Ovary (tissue), 10 donors: Measurements from ENCODE around the gene UPK1B. TPM values are rescaled to one million over a fixed set of nuclear protein-coding genes. Genes with fewer than 3 reads are reported as not detected.
"Not testable (repeated sequence)": the region's sequence is repeated elsewhere in the genome, so short reads cannot be mapped to it uniquely, and the experiment has no call there.

ENCODE experiments used
- DNase-seq, 5 donors: peaks; one replicate each; pipeline ENCODE4 v3.0.0-alpha.2; 2019 to 2020
- H3K27ac ChIP-seq, 2 donors: fragments of 200-600 bp; one replicate each; pipeline versions ENCODE4 v1.5.1 to v1.8.0; 2019 to 2022
- H3K27me3 ChIP-seq: fragments of 200-600 bp; one replicate; pipeline ENCODE4 v1.8.0; 2022
- H3K36me3 ChIP-seq: fragments of 200-600 bp; sonication (generic); one replicate; pipeline ENCODE4 v1.5.1; 2019
- H3K4me1 ChIP-seq: one replicate; pipeline ENCODE4 v1.8.1; 2013; ENCODE audit warnings: mild to moderate bottlenecking, moderate library complexity; ENCODE audit not compliant: insufficient read depth
- H3K4me3 ChIP-seq: fragments of 200-600 bp; sonication (generic); one replicate; pipeline ENCODE4 v1.5.1; 2017
- H3K9me3 ChIP-seq, 2 donors: fragments of 200-600 bp in 1 of 2; sonication (generic) in 1 of 2; one replicate each; pipeline versions ENCODE4 v1.5.1 to v1.8.1; 2013 to 2019; ENCODE audit warnings: mild to moderate bottlenecking in 1 of 2, moderate library complexity in 1 of 2
- EP300 ChIP-seq: sonication (generic); formaldehyde crosslinking; IDR thresholded peaks from one replicate; pipeline ENCODE4 v1.6.1; 2017; ENCODE audit warnings: antibody characterized with exemption
- POLR2A ChIP-seq: fragments of 450-650 bp; IDR thresholded peaks from one replicate; pipeline ENCODE4 v1.6.1; 2017; ENCODE audit warnings: antibody characterized with exemption, mild to moderate bottlenecking, moderate library complexity
- WGBS, 3 donors: extraction: QIAGEN DNeasy Blood & Tissue Kit in 1 of 3; methylation state at CpG; one replicate each; pipeline versions ENCODE4 v1.1.5 to v1.1.7; 2013 to 2017; 5-methylcytosine and 5-hydroxymethylcytosine counted together
- intact Hi-C, 4 donors: fragments of 100-400 bp; cut with DNase I; formaldehyde crosslinking; loops; one replicate each; pipeline versions ENCODE4 v1.11.0 to v1.15.1; 2022 to 2023
- long read RNA-seq, 3 donors: library from polyadenylated mRNA in 2 of 3; unstranded in 2 of 3; transcript quantifications; one replicate each; pipeline ENCODE4 v2.0.0 and lab custom pipeline, GENCODE V29; 2021 to 2026
- polyA plus RNA-seq, 2 donors: library from polyadenylated mRNA; stranded (reverse); fragments of 200-250 nt in 1 of 2; fragments of 350-450 nt in 1 of 2; fragmentation: Illumina TruSeq in 1 of 2; extraction: RNeasy Lipid Tissue Mini Kit (QIAGEN cat#74804) in 1 of 2; gene quantifications; one replicate each; pipeline ENCODE4 v1.2.3, GENCODE V29; 2013 to 2014
- total RNA-seq, 7 donors: library from RNA; depleted of rRNA in 2 of 7; stranded (reverse); fragments of >200 nt in 2 of 7; fragmentation: NEBNext Ultra II Directional in 3 of 7; extraction: Animal tissue kit (Norgen Biotek cat#: 25700) in 3 of 7; gene quantifications; one replicate each; pipeline versions ENCODE4 v1.1.0 to v1.2.4, GENCODE V29; 2016 to 2023
- TF ChIP-seq, protein P1 (sequence below), 3 donors: fragments of 450-650 bp in 2 of 3; fragments of 200-600 bp in 1 of 3; IDR thresholded peaks; one replicate each; pipeline versions ENCODE4 v1.5.1 to v1.8.0; 2016 to 2022; ENCODE audit warnings: antibody characterized with exemption in 3 of 3, mild to moderate bottlenecking in 1 of 3
- donor health status: DM: no; HTN: no; CAD: no; lungs with moderate emphysema.
- donor health status: DM: no; HTN: no; CAD: no.
- donor health status: Bipolar disorder and iron deficiency.
- donor health status: DM: yes; HTN: yes; CAD: no.
- donor health status: DM: no; HTN: no; CAD: no.
- donor health status: DM: yes; HTN: yes; CAD: no.

UPK1B gene
- total RNA-seq: under 1 TPM in 3 of 7 donors, not detected in 4; 0.54 to 0.80 (median 0.69) TPM
- 1 to 10 TPM in 1 of 2 donors, under 1 TPM in 1; 0.05 to 1.4 TPM for polyA plus RNA-seq
- long read RNA-seq, donor 1, partial matches to known transcripts: 0 of 1 reads
- long read RNA-seq, donor 1, other reads (novel, unspliced or antisense): 1 of 1 reads
- long read RNA-seq, donor 2, partial matches to known transcripts: 0 of 1 reads
- long read RNA-seq, donor 2, other reads (novel, unspliced or antisense): 0 of 1 reads
- long read RNA-seq, donor 3: 0 reads

DNA sequence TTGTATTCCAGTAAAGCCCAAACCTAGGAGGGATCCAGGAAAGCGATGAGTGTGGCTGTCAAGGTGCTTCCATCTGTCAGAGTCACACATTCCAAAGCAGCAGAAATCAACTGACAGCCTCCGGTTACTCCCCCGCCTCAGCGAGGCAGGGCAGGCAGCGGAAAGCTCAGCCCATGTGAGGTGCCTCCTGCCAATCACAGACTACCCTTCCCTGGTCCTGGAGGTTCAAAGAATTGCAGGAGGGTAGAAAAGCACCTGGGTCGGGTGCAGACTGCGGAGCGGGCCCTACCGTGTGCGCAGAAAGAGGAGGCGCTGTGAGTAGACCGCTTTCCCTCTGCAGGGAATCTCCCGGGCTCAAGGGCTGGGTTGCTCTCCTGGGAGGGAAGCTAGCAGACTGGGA is at the start of gene UPK1B:
TSS of gene UPK1B (plus strand) at position 274 of the 400 bp plus-strand sequence. CDS start 13,144 bp downstream, outside the sequence.
- Histone ChIP-seq H3K4me1 (no peaks in the 10 kb centered on the region), H3K27ac (no peak within 1 kb of the TSS), H3K36me3 (no peaks in the 10 kb centered on the region), H3K9me3 (no peaks in the 10 kb centered on the region), H3K27me3 (no peaks in the 10 kb centered on the region), H3K4me3 (no peak within 1 kb of the TSS)
- no peak for TF ChIP-seq EP300
- TF ChIP-seq, protein P1, sequence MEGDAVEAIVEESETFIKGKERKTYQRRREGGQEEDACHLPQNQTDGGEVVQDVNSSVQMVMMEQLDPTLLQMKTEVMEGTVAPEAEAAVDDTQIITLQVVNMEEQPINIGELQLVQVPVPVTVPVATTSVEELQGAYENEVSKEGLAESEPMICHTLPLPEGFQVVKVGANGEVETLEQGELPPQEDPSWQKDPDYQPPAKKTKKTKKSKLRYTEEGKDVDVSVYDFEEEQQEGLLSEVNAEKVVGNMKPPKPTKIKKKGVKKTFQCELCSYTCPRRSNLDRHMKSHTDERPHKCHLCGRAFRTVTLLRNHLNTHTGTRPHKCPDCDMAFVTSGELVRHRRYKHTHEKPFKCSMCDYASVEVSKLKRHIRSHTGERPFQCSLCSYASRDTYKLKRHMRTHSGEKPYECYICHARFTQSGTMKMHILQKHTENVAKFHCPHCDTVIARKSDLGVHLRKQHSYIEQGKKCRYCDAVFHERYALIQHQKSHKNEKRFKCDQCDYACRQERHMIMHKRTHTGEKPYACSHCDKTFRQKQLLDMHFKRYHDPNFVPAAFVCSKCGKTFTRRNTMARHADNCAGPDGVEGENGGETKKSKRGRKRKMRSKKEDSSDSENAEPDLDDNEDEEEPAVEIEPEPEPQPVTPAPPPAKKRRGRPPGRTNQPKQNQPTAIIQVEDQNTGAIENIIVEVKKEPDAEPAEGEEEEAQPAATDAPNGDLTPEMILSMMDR (IDR thresholded peaks at IDR 0.05): no peak
- no peak for TF ChIP-seq POLR2A
- intact Hi-C loops: no loop called here
- no peak for DNase-seq
- 34 to 45% (median 36%) methylated on average over 13 of the region's 13 CpGs for WGBS, 3 donors

DNA sequence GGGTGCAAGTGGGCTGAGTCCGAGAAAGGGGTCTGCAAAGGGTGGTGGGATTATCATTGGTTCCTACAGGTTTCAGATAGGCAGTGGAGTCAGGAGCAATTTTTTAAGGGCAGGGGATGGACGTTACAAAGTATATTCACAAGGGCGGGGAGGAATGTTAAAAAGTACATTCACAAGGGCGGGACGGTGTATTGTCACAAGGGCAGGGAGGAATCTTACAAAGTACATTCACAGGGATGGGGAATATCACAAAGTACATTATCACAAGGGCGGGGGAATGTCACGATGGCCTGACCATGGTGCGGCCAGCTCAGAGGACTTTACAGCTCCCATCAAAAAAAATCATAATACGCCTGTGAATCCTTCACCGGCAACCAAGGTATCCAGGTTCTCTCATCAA is 48.1 kb upstream of the UPK1B start:
- TF ChIP-seq, protein P1 (IDR thresholded peaks at IDR 0.05): no peak
- TF ChIP-seq POLR2A: no peak
- no peak for TF ChIP-seq EP300
- 91 to 93% (median 91%) methylated on average over 10 of the region's 10 CpGs for WGBS, 3 donors

DNA sequence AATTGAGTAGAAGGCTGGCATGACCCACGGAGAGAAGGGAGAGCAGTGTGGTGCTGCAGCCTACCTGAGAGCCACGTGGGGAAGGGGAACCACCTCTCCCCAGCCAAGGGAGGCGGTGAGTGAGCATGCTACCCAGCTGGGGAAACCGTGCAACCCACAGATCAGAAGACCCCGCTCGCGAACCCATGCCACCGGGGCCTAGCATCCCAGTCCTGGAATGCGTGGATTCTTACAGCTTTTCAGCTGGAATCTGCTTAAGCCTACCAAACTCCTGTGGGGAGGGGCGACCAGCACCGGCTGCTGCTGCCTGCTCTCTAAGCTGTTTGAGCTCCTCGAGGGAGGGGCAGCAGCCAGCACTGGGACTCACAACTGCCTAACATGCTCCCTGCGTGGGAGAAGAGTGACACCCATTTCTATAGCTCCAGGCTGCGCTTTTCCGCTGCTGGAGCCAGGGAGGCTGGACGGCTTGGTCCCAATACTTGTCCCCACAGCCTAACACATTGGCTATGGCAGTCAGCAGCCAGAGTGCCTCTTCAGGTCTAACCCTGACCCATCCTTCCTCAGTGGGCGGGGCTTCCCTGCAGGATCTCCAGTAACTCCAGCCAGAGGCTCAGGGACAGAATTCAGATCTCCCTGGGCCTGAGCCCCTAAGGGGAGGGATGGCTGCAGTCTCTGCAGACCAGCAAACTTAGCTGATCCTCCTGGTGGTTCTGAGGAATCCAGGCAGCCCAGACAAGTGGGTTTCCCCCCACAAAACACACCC is 47.5 kb upstream of the UPK1B start:
- no peaks in the 10 kb centered on the region for H3K4me1 ChIP-seq

More for the DNA sequence above, 48.1 kb upstream of the UPK1B start:
- no peaks in the 10 kb centered on the region for H3K27me3 ChIP-seq
- intact Hi-C loops: no loop called here
- no peak for DNase-seq
- H3K9me3 ChIP-seq: no peaks in the 10 kb centered on the region
- no peaks in the 10 kb centered on the region for H3K4me1 ChIP-seq
- H3K4me3 ChIP-seq: no peak overlapping the region
- no peak overlapping the region for H3K27ac ChIP-seq
- H3K36me3 ChIP-seq: no peaks in the 10 kb centered on the region

DNA sequence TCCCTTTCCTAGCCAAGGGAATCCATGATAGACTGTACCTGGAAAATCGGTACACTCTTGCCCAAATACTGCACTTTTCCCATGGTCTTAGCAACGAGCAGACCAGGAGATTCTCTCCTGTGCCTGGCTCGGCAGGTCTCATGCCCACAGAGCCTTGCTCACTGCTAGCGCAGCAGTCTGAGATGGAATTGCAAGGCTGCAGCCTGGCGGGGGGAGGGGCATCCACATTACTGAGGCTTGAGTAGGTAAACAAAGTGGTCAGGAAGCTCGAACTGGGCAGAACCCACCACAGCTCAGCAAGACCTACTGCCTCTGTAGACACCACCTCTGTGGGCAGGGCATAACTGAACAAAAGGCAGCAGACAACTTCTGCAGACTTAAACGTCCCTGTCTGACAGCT is 43.1 kb upstream of the UPK1B start:
- 43 to 52% (median 44%) methylated on average over 7 of the region's 7 CpGs for WGBS, 3 donors
- H3K4me3 ChIP-seq, H3K27me3 ChIP-seq, intact Hi-C loops, H3K4me1 ChIP-seq, H3K27ac ChIP-seq, H3K9me3 ChIP-seq, H3K36me3 ChIP-seq, DNase-seq: not testable (repeated sequence)

More for the DNA sequence above, 47.5 kb upstream of the UPK1B start:
- TF ChIP-seq, protein P1 (IDR thresholded peaks at IDR 0.05): no peak
- no peak for TF ChIP-seq POLR2A
- Histone ChIP-seq H3K36me3 (no peaks in the 10 kb centered on the region), H3K27me3 (no peaks in the 10 kb centered on the region), H3K27ac (no peak overlapping the region), H3K9me3 (no peaks in the 10 kb centered on the region), H3K4me3 (no peak overlapping the region)
- WGBS, 3 donors: 68 to 75% (median 71%) methylated on average over 15 to 17 of the region's 17 CpGs
- no peak for DNase-seq
- intact Hi-C loops: no loop called here

- H3K4me1 ChIP-seq, H3K4me3 ChIP-seq, DNase-seq, H3K36me3 ChIP-seq, H3K27me3 ChIP-seq, intact Hi-C loops, H3K27ac ChIP-seq, H3K9me3 ChIP-seq: not testable (repeated sequence)
- 95 to 97% (median 96%) methylated on average over 4 of the region's 4 CpGs for WGBS, 3 donors
Measured at GRCh38 chr3:119132291-119132690, 41.1 kb upstream of the UPK1B start.

- H3K27ac ChIP-seq, H3K4me1 ChIP-seq, H3K4me3 ChIP-seq, H3K9me3 ChIP-seq, H3K27me3 ChIP-seq, intact Hi-C loops, DNase-seq, H3K36me3 ChIP-seq: not testable (repeated sequence)
- 62 to 77% (median 69%) methylated on average over 4 of the region's 4 CpGs for WGBS, 3 donors
Measured at GRCh38 chr3:119139360-119139759, 34.0 kb upstream of the UPK1B start.
